Ammon's horn (tissue), 1 donor: ENCODE data around the gene OBSL1.
A peak's percentile ranks its signal among the peaks of the same experiment; 100 is the strongest.

ENCODE experiments used
- DNase-seq: peaks from one replicate; pipeline ENCODE4 v3.0.0-alpha.2; 2016; ENCODE audit warnings: low spot score

Gene OBSL1

DNA sequence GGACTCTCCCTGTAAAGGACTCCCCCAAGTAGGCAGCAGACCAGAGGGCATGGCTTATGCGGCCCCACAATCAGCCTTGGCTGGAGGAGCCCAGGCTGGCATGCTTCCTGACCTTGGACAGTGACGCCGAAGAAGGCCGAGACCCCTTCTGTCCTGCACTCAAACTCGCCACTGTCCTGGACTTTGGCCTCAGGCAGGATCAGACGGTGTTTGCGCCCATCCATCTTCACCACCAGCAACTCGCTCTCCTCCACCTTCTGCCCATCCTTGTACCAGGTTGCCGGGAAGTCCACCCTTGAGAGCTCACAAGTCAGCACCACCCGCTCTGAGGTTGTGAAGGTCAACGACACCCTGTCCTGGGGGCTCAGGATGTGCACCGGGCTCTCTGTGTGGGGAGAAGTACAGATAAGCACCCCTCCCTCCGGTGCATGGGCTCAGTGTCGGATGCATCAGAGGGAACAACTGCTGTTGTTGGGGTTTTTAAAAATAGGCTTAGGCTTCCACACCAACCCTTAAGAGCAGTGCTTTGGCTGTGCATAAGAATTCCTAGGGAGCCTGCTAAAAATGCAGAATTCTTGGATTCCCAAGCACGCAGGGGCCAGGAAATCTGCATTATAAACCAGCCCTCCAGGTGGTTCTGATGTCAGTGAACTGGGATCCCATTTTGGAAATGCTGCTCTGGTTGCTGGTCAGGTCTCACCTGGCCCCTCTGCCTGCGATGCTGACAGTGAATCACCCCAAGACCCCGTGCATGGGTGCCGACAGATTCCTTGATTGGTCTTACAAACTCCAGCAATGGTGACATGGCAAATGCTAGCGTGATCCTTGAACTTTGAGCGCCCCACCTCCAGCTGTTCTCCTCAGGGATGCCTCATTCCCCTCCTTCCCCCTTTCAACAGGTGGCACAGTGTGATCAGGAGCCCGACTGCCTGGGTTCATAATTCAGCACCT is 5.9 kb downstream of the OBSL1 start:
- no peak for DNase-seq

DNA sequence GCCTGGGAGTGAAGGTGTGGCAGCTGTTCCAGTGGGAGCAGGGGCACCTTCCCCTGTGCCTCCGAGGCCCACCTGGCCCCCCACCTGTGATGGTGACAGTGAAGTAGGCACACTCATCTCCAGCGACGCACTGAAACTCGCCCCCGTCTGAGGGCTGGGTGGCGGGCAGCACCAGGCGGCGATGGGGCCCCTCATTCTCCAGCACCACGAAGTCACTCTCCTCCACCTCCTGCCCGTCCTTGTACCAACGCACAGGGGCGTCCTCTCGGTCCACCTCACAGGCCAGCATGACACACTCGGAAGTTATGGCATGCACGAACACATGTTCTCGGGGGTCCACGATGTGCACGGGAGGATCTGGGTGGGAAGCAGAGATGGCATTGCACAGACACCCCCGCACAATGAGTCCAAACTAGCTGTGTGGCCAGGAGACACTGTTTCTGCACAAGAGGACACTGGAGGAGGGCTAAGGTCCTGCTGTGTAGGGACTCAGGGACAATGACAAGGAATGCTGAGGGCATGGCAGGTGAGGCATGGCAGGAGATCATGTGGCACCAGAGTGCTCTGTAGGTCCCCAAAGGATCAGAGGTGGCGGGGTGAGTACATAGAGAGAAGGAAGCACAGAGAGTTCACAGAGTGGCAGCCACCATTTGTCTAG is 7.9 kb downstream of the OBSL1 start:
- no peak for DNase-seq

DNA sequence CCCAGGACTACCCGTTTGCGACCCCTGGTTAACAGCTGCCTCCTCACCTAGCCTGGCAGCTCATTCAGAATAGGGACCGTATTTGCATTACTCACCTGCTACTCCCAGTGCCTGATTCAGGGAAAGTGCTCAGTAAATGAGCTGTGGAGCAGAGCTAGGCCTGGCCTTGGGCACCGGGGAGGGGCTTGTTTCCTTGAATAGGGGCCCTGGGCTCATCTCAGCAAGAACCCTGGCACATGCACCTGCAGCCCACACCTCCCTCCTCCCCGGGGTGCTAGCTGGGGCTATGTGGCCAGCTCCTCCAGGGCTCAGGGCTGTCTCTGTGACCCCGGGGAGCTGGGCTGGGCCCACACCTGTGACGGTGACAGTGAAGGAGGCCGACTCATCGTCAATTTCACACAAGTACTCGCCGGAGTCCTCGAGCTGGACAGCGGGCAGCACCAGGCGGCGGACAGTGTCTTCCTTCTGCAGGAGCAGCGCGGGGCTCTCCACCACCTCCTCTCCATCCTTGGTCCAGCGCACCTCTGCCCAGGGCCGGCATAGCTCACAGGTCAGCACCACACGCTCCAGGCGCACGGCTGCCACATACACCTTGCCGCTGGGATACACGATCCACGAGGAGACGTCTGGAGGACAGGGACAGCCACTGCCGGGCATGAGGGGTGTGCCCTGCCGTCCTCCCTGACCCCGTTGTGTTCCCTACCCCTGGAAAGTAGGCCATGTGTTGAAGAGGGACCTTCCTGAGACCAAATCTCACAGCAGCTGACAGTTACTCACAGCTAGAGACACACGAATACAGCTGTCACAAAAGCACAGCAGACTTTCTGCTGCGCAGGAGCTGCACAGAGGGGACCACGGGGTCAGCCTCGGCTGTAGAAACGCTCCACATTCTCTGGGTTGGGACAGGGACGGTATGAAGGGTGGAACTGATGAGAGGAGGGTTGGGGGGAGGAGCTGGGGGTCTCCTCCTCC is 9.0 kb downstream of the OBSL1 start:
- DNase-seq, result no peak

DNA sequence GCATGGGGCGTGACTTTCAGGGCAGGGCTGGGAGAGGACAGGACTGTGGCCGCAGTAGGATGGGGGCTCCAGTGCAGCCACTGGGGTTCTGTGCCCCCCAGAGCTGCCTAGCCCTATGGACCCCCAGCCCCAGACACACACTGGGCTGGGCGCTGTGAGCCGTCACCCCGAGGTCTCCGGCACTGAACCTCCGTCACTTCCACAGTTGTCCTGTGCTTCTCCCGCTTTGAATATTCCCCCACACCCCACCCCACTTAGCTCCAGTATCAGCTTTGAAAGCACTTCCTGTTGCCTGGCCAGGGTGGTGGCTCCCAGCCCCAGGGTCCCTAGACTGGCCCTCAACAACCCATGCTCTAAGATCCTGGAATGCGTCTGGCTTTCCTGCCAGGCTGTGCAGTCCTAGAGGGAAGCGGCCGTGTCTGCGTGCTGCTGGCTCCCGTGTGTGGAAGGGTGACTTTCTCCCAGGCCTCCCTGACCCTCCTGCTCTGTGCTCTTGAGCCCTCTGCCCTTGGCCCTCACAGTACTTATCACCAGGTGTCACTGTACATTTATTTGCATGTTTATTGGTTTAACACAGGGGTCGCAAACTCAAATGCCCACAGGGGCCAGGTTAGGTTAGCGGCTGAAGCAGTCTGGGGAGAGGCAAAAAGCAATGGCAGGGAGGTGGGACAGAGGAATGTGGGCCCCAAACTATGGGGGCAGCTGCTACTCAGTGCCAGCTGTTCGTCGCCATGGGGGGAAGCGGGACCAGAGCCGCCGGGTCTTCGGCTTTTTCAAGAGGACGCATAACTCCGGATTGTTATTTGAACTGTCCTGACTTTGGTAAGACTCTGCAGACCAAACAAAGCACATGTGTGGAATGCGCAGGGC is 9.9 kb downstream of the OBSL1 start:
- DNase-seq, result no peak

DNA sequence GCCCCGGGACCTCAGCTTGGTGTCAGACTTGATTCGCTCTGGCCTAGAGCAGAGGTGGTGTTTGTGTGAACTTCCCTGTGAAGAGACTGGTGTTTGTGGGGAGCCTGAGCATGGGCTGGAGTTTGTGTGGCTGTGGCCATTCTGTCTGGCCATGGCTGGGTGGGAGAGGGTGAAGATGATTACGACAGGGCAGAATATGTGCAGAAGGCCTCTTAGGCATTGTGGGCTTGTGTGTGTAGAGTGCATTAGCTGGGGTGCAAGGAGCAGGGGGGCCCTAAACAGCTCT is 10.5 kb downstream of the OBSL1 start:
- no peak for DNase-seq

DNA sequence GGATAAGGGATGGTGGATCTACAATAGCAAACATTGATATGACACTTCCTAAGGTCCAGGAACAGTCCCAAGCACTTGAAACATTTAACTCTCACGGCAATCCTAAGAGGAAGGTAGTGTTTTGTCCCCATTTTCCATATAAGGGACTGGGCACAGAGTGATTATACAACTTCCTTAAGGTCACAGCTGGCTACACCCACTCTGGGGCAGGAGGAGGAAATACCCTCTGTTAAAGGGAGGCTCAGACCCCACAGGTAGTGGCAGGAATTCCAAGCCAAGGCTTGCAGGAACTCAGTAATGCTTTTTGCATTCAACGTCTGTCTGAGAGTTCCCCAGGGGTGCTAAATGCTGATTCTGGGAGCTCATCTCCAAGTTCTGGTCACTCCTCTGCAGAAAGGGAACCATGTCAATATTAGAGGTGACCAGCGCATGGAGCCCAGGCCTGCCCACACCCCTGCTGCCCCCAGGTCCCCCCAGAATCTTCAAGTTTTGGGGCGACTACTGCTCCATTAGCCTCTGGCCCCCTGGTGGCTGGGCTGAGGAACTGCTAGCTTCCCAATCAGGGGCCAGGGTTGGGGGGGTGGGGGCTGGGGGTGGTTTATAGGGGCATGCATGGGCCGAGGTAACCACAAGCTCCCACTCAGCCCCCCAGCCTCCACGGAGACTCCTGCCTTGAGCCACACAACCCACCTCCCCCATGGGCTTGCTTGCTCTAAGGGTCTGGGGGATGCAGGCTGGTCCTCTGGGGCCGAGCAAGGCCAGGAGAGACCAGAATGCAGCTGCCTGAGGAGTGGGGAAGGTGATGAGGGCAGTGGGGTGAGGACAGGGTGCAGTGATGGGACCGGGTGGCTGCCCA is 11.1 kb downstream of the OBSL1 start:
- DNase-seq, result no peak

DNA sequence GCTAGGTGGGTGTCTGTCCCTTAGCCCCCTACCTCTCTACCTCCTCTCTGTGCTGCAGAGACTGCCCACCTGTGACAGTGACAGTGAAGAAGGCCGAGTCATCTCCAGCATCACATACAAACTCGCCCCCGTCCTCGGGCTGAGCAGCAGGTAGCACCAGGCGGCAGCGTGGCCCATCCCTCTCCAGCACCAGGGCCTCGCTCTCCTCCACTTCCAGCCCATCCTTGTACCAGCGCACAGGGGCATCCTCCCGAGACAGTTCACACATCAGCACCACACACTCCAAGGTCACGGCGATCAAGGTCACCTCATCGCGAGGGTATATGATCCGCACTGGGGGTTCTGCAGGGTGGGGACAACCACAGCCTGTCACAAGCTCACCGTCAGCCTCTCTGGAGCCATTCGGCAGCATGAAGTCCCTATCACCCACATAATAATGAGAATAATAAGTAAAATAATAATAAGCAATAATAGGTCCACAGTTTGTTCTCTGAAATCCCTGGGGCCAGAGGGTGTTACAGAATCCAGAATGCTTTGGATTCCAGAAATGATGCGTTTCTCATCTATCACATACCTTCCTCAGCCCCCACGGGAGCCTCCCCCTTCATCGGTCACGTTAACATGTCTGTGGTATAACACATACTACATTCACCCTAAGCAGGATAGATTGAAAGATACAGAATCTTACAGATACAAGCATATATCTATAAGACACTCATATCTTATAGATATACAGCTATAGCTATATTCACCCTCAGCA is 12.0 kb downstream of the OBSL1 start:
- no peak for DNase-seq

DNA sequence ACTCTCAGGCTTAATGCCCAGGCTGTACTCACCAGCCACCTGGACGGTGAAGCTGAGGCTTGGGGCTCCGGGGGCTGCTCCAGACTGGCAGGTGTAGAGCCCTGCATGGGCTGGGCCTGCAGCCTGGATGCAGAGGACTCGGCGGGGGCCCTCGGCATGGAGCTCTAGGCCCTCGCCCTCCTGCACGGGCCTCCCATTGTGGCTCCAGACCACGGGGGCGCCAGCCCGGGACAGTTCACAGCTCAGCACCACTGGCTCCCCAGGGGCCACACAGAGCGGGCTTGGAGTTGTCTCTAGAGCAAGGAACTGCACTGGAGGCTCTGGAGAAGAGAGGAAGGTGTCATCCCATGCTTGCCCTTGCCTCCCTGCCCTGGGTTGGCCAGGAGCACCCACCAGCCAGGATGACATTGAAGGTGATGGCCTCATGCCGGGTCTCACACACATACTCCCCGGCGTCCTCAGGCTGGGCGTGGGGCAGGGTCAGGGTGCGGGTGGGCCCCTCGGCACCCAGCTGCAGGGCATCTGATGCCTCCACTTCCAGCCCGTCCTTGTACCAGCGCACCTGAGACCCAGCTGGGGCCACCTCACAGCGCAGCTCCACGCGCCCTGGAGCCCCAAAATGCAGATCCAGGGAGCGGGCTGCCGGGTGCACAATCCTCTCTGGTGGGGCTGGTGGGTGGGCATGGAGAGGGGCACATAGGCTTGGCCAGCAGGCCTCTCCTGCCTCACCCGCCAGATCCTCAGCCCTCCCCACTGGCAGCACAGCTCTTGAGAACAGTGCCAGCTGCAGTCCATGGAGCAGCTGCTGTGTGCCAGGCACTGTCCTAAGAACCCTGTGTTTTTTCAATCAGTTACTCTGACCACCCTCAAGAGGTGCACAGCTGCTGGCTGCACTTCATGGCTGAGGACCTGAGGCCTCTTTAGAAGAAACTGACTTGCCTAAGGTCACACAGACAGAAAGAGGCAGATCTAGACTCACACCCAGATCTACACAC is 13.3 kb downstream of the OBSL1 start:
- DNase-seq, result no peak

DNA sequence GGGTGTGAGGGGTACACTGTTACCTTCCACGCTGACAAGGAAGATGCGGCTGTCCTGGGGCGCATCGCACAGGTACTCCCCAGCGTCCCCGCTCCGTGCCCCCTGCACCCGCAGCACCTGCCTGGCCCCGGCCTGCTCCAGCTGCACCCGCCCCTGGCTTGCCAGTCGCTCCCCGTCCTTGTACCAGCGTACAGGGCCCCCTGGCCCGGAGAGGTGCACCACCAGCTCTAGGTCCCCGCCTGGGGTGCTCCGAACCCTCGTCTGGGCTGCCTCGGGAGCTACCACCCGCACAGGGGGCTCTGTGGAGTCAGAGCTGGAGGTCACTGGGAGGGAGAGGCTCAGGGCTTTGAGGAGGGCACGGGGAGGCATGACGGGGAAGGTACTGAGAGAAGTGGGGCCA is 14.0 kb downstream of the OBSL1 start:
- no peak for DNase-seq

DNA sequence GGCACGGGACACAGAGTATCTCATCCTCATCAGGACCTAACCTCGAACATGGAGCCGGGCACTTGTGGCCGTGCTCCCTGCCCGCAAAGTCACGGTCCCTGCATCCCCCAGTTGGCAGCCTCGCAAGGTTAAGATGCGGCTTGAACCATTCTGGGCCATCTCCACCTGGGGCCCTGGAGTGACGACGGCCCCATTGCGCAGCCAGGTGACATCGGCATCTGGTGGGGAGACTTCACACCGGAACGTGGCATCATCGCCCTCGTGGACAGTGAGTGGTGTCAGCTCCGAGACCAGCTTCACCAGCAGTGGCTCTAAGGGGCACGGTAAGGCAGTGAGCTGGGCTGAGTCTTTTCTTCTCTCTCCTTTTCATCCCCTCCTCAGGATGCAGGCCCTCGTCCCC is 14.9 kb downstream of the OBSL1 start:
- no peak for DNase-seq

DNA sequence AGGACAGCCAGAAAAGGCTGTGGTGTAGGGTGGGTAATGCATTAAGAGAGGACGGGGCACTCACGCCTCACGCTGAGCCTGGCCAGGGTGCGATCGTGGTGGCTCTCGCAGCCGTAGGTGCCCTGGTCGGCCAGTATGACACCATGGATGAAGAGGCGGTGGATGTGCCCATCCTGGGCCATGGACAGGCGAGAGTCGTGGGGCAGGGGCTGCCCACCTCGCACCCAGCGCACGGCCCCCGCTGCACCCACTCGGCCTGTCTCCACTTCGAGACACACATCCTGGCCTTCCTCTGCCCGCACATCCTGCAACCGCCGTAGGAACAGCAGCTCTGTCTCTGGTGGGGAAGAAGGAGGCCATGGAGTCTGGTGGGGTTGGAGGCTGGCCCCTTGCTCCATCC is 15.4 kb downstream of the OBSL1 start:
- no peak for DNase-seq

DNA sequence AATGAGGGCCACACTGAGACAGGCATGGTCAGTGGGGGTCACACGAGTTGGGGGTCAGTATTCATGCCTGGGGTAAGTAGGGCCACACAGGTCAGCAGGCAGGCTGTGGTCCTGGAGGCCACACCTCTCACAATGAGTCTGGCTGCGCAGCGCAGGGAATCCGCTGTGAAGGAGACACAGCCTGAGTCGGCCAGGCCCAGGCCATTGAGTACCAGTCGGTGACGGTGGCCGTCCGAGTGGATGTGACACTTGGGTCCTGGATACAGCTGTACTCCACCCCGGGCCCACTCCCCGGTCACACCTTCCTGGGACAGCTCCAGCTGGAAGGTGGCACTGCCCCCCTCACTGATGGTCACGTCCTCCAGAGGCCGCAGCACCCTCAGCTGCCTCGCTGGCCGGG is 17.0 kb downstream of the OBSL1 start:
- DNase-seq, result no peak

DNA sequence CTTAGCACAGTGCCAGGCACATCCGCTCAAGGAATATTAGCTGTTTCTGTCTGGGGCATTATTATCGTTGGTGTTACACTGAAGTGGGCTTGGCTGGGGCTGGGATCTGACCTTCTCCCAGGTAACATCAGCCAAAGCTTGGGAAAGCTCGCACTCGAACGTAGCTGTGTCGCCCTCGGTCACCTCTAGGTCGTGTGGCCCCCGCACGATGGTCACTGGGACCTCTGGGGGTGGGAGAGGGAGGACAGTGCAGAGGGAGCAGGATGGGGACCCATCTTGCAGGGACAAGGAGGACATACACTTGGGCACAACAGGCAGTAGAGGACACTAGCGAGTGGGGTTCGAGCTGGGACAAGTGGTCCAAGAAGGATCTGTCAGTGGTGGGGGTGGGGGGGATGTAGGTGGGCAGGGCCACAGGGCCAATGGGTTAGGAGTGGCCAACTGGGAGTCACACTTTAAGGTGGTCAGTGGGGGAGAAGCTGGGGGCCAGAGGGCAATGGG is 17.8 kb downstream of the OBSL1 start:
- no peak for DNase-seq

DNA sequence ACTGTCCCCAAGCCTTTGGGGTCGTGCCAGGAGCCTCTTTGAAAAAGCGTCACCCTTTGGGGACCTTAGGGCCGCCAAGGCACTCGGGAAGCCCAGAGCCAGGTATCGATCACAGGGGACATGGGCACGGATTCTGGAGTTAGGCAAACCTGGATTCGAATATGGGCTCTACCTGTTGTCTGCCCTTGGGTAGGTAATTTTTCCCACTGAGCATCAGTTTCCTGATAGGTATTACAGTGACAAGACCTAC is 18.2 kb downstream of the OBSL1 start:
- no peak for DNase-seq

DNA sequence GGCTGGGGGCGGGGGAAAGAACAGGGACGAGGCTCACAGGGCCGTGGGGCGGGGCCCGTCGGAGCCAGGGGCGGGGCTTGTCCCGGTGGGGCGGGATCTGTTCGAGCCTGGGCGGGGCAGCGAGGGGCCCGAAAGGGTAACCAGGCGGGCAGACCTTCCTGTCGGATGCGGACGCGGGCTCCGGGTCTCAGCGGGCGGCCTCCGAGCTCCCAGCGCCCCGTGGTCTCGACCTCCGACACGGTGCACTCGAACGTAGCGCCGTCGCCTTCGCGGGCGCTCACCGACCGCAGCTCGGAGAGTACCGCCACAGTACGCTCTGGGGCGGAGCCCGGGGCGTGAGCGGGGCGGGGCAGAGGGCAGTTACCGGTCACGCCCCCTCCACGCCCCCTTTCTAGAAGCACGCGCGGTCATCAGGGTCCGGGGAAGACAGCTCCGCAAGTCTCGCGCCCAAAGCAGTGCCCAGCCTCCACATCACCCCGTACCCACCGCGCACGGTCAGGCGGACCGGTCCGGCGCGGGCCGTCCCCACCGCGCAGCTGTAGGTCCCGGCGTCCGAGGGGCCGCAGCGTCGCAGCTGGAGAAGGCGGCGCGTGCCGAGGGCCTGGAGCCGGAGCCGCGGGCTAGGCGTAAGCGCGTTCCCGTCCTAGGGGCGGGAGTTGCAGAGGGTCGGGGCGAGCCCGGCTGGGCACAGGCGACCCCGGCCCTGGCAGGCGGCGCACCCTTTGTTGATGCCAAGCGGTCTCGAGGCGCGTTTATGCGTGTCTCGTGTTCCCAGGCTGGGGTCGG is 18.8 kb downstream of the OBSL1 start:
- peak; percentile 91 for DNase-seq

DNA sequence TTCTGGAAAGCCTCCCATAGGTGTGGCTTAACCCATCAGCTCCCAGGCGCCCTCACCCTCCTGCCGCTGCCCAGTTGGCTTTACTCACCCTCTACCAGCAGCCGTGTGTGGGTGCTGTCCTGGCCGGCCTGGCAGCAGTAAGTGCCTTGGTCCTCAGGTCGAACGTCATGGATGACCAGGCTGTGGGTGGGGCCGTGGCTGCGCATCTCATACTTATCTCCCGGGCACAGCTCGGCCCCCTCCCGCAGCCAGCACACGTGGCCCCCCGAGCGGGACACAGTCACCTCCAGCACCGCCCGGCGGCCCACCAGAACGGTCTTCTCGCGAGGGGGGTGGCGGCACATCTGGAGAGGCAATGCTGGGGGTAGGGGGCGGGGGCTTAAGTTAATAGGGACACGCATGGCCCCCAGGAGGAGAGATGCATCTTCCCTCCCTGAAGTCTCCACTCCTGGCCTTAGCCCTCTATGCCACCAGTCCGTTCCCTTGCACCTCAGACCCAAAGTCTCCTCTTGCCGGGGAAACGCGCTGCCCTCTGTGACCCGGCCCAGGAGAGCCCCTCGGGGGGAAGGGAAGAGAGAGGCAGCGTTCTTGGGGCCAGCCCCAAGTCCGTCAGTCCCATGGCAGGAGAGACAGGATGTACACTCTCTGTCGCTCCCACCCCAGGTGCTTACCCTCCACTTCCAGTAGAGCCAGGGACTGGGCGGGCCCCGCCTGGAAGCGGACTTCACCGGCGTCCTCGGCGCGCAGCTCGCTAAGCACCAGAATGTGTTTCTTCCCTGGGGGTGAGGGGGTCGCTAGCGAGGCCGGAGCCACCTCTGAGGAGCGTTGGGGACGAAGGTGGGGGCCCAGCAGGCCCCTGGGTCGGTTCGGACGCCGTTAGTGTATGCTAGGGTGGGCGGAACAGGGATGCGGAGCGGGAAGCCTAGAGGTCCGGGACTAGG is 19.6 kb downstream of the OBSL1 start:
- no peak for DNase-seq

DNA sequence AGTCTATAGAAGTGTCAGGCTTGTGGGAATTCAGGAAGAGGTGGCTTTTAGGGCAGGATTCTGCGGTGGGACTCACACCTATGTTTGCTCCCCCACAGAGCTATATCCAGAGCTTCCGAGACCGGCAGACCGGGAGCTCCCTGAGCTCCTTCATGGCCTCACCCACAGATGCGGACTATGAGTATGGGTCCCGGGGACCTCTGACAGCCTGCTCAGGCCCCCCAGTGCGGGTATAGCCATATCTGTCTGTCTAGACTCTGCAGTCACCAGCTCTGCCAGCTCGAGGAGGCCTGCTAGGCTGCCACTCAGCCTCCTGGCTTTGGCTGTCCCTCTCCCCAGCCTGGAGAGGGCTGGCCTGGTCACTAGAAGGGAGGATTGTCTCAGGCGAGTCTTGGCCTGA is 21.7 kb downstream of the OBSL1 start:
- DNase-seq, result no peak
